Liver (tissue), 9 donors: ENCODE data around the gene B4GALNT3. TPM values are rescaled to one million over a fixed set of nuclear protein-coding genes. Genes with fewer than 3 reads are reported as not detected.

ENCODE experiments used
- DNase-seq: peaks from one replicate; pipeline ENCODE4 v3.0.0-alpha.2; 2017; ENCODE audit warnings: low spot score
- H3K27ac ChIP-seq, 2 donors: one replicate each; pipeline ENCODE4 v1.7.0; 2013; ENCODE audit warnings: inconsistent platforms in 2 of 2, low read length in 2 of 2, control low read depth in 1 of 2, low read depth in 1 of 2, mild to moderate bottlenecking in 1 of 2
- H3K27me3 ChIP-seq, 4 donors: one replicate each; pipeline versions ENCODE4 v1.6.1 to v1.7.0; 2013; ENCODE audit warnings: low read length in 3 of 4, inconsistent platforms in 1 of 4, mild to moderate bottlenecking in 1 of 4, moderate library complexity in 1 of 4; ENCODE audit not compliant: control insufficient read depth in 4 of 4, insufficient read depth in 4 of 4
- H3K36me3 ChIP-seq, 4 donors: one replicate each; pipeline versions ENCODE4 v1.6.1 to v1.7.0; 2013; ENCODE audit warnings: low read length in 3 of 4, mild to moderate bottlenecking in 3 of 4, low read depth in 1 of 4, moderate library complexity in 1 of 4; ENCODE audit not compliant: control insufficient read depth in 4 of 4, insufficient read depth in 3 of 4
- H3K4me1 ChIP-seq, 4 donors: one replicate each; pipeline versions ENCODE4 v1.6.1 to v1.7.0; 2013; ENCODE audit warnings: low read length in 3 of 4, mild to moderate bottlenecking in 3 of 4, moderate library complexity in 1 of 4; ENCODE audit not compliant: control insufficient read depth in 4 of 4, insufficient read depth in 4 of 4
- H3K4me3 ChIP-seq, 3 donors: one replicate each; pipeline versions ENCODE4 v1.6.1 to v1.7.0; 2013; ENCODE audit warnings: low read length in 3 of 3, control low read depth in 1 of 3, low read depth in 1 of 3, mild to moderate bottlenecking in 1 of 3
- H3K9ac ChIP-seq, 2 donors: one replicate each; pipeline ENCODE4 v1.7.0; 2013; ENCODE audit warnings: low read length in 2 of 2, mild to moderate bottlenecking in 2 of 2, moderate library complexity in 2 of 2, control low read depth in 1 of 2, low read depth in 1 of 2
- H3K9me3 ChIP-seq, 4 donors: one replicate each; pipeline versions ENCODE4 v1.6.1 to v1.7.0; 2013; ENCODE audit warnings: low read length in 3 of 4; ENCODE audit not compliant: control insufficient read depth in 4 of 4
- EGR1 ChIP-seq, 2 donors: IDR thresholded peaks; 2 replicates each; pipeline ENCODE4 v1.6.1; 2016 to 2018; ENCODE audit warnings: antibody characterized with exemption in 2 of 2, low read depth in 2 of 2
- FOXA1 ChIP-seq: IDR thresholded peaks from 2 replicates; pipeline ENCODE4 v1.6.1; 2016; ENCODE audit warnings: antibody characterized with exemption
- FOXA2 ChIP-seq: IDR thresholded peaks from 2 replicates; pipeline ENCODE4 v1.6.1; 2016; ENCODE audit warnings: antibody characterized with exemption
- HNF4A ChIP-seq, 2 donors: conservative IDR thresholded peaks; 2 replicates each; pipeline ENCODE4 v1.6.1; 2016; ENCODE audit warnings: antibody characterized with exemption in 2 of 2, mild to moderate bottlenecking in 2 of 2
- HNF4G ChIP-seq: IDR thresholded peaks from 2 replicates; pipeline ENCODE4 v1.6.1; 2016; ENCODE audit warnings: antibody characterized with exemption
- JUND ChIP-seq, 2 donors: IDR thresholded peaks; 2 replicates each; pipeline ENCODE4 v1.6.1; 2016; ENCODE audit warnings: antibody characterized with exemption in 2 of 2
- RAD21 ChIP-seq, 2 donors: IDR thresholded peaks; 2 replicates each; pipeline ENCODE4 v1.6.1; 2016; ENCODE audit warnings: antibody characterized with exemption in 2 of 2, mild to moderate bottlenecking in 2 of 2
- SP1 ChIP-seq: IDR thresholded peaks from 2 replicates; pipeline ENCODE4 v1.6.1; 2018; ENCODE audit warnings: antibody characterized with exemption, mild to moderate bottlenecking
- TAF1 ChIP-seq: conservative IDR thresholded peaks from 2 replicates; pipeline ENCODE4 v1.6.1; 2016; ENCODE audit warnings: antibody characterized with exemption, mild to moderate bottlenecking
- YY1 ChIP-seq: IDR thresholded peaks from 2 replicates; pipeline ENCODE4 v1.6.1; 2016; ENCODE audit warnings: antibody characterized with exemption, mild to moderate bottlenecking
- WGBS: extraction: QIAGEN DNeasy Blood & Tissue Kit; methylation state at CpG from one replicate; pipeline ENCODE4 v1.1.7; 2013; 5-methylcytosine and 5-hydroxymethylcytosine counted together
- polyA plus RNA-seq, 2 donors: library from polyadenylated mRNA; stranded (reverse) in 1 of 2; unstranded in 1 of 2; fragments of 200-250 nt in 1 of 2; fragments of >200 nt in 1 of 2; fragmentation: Nextera tagmentation in 1 of 2; extraction: Ambion mirVana in 1 of 2; gene quantifications; one replicate each; pipeline versions ENCODE4 v1.2.1 to v1.2.3, GENCODE V29; 2013 to 2015
- total RNA-seq, 2 donors: library from RNA; depleted of rRNA; stranded (reverse); fragments of >200 nt; gene quantifications; one replicate each; pipeline ENCODE4 v1.2.3, GENCODE V29; 2014
- TF ChIP-seq, protein P1 (sequence below): fragments of 150-350 bp; IDR thresholded peaks from 2 replicates; pipeline ENCODE4 v1.5.1; 2017; ENCODE audit warnings: improper control_type of control experiment, low read depth, low read length; ENCODE audit not compliant: missing input control
- TF ChIP-seq, protein P2 (sequence below): IDR thresholded peaks from 2 replicates; pipeline ENCODE4 v1.6.1; 2016; ENCODE audit warnings: antibody characterized with exemption, mild to moderate bottlenecking
- TF ChIP-seq, protein P3 (sequence below): IDR thresholded peaks from 2 replicates; pipeline ENCODE4 v1.6.1; 2016; ENCODE audit warnings: antibody characterized with exemption
- donor health status: healthy.
- donor health status: healthy.
- donor health status: healthy.
- donor health status: healthy.
- donor health status: healthy.

The B4GALNT3 gene
- total and polyA plus RNA-seq, 4 donors, result 0.09 to 0.25 (median 0.14) TPM; not detected in 1

DNA sequence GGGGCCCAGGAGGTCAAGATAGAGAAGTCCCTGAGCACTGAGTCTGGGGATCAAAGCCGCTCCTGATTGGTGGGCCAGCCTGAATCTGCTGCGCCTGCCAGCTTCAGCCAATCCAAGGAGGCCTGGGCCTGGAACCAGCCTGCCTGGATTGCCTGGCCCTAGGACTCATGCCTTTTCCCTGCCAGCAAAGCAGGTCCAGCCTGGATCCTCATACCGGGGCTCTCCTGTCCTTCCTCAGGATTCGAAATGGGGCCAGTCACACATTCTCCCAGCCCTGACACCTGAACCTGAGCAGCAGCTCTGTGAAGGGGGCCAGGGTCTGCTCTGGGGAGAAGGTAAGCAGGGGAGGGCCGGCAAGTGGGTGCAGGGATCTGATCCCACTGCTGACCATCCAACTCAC is 121.6 kb downstream of the B4GALNT3 start:
- 85% methylated on average over 5 of the region's 5 CpGs for WGBS

DNA sequence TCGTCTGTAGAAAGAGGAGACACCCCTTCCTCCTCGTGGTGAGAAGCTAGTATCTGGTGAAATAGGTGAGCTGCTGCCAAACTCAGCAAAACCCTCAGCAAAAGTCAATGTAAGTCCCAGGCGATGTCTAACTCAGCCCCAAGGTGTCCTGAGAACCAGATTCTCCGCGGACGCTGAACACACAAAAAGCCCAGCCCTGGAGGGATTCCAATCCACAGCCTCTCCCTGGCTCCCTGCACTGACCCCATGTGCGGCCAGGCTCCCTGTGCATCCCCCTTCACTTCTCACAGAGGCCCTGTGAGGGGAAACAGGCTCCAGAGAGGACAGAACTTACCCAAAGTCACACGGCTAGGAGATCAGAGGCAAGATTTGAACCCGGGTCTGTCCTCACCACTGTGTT is 122.0 kb downstream of the B4GALNT3 start:
- Histone ChIP-seq H3K9me3 (no peaks in the 10 kb centered on the region), H3K27me3 (no peaks in the 10 kb centered on the region), H3K9ac (no peak overlapping the region), H3K4me3 (no peak overlapping the region), H3K4me1 (peaks cover 15 to 57% (median 40%) of the 10 kb centered on the region in 4 donors), H3K36me3 (no peaks in the 10 kb centered on the region), H3K27ac (peak overlapping the region; percentile 33 to 48)
- no peak for TF ChIP-seq YY1
- no peak for TF ChIP-seq RAD21 (IDR thresholded peaks at IDR 0.05)
- TF ChIP-seq, protein P1, sequence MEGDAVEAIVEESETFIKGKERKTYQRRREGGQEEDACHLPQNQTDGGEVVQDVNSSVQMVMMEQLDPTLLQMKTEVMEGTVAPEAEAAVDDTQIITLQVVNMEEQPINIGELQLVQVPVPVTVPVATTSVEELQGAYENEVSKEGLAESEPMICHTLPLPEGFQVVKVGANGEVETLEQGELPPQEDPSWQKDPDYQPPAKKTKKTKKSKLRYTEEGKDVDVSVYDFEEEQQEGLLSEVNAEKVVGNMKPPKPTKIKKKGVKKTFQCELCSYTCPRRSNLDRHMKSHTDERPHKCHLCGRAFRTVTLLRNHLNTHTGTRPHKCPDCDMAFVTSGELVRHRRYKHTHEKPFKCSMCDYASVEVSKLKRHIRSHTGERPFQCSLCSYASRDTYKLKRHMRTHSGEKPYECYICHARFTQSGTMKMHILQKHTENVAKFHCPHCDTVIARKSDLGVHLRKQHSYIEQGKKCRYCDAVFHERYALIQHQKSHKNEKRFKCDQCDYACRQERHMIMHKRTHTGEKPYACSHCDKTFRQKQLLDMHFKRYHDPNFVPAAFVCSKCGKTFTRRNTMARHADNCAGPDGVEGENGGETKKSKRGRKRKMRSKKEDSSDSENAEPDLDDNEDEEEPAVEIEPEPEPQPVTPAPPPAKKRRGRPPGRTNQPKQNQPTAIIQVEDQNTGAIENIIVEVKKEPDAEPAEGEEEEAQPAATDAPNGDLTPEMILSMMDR, result no peak
- no peak for TF ChIP-seq HNF4A (conservative IDR thresholded peaks at IDR 0.05)
- no peak for TF ChIP-seq TAF1
- no peak for TF ChIP-seq JUND (IDR thresholded peaks at IDR 0.05)
- TF ChIP-seq, protein P2, sequence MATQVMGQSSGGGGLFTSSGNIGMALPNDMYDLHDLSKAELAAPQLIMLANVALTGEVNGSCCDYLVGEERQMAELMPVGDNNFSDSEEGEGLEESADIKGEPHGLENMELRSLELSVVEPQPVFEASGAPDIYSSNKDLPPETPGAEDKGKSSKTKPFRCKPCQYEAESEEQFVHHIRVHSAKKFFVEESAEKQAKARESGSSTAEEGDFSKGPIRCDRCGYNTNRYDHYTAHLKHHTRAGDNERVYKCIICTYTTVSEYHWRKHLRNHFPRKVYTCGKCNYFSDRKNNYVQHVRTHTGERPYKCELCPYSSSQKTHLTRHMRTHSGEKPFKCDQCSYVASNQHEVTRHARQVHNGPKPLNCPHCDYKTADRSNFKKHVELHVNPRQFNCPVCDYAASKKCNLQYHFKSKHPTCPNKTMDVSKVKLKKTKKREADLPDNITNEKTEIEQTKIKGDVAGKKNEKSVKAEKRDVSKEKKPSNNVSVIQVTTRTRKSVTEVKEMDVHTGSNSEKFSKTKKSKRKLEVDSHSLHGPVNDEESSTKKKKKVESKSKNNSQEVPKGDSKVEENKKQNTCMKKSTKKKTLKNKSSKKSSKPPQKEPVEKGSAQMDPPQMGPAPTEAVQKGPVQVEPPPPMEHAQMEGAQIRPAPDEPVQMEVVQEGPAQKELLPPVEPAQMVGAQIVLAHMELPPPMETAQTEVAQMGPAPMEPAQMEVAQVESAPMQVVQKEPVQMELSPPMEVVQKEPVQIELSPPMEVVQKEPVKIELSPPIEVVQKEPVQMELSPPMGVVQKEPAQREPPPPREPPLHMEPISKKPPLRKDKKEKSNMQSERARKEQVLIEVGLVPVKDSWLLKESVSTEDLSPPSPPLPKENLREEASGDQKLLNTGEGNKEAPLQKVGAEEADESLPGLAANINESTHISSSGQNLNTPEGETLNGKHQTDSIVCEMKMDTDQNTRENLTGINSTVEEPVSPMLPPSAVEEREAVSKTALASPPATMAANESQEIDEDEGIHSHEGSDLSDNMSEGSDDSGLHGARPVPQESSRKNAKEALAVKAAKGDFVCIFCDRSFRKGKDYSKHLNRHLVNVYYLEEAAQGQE, result no peak
- 55% methylated on average over 9 of the region's 9 CpGs for WGBS
- DNase-seq, result no peak

More for the DNA sequence above, 121.6 kb downstream of the B4GALNT3 start:
- no peak overlapping the region for H3K9ac ChIP-seq
- peaks cover 19 to 57% (median 42%) of the 10 kb centered on the region in 4 donors for H3K4me1 ChIP-seq
- H3K27ac ChIP-seq, result peak overlapping the region; percentile 33 to 48
- H3K27me3 ChIP-seq, result no peaks in the 10 kb centered on the region
- DNase-seq, result no peak
- TF ChIP-seq EGR1 (IDR thresholded peaks at IDR 0.05; ENCODE audit: low read depth in 2 of 2) (no peak), TAF1 (no peak), FOXA1 (no peak), RAD21 (IDR thresholded peaks at IDR 0.05) (no peak), FOXA2 (no peak), HNF4A (conservative IDR thresholded peaks at IDR 0.05) (no peak), SP1 (no peak), YY1 (no peak), HNF4G (no peak)
- TF ChIP-seq, protein P3, sequence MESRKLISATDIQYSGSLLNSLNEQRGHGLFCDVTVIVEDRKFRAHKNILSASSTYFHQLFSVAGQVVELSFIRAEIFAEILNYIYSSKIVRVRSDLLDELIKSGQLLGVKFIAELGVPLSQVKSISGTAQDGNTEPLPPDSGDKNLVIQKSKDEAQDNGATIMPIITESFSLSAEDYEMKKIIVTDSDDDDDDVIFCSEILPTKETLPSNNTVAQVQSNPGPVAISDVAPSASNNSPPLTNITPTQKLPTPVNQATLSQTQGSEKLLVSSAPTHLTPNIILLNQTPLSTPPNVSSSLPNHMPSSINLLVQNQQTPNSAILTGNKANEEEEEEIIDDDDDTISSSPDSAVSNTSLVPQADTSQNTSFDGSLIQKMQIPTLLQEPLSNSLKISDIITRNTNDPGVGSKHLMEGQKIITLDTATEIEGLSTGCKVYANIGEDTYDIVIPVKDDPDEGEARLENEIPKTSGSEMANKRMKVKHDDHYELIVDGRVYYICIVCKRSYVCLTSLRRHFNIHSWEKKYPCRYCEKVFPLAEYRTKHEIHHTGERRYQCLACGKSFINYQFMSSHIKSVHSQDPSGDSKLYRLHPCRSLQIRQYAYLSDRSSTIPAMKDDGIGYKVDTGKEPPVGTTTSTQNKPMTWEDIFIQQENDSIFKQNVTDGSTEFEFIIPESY, result no peak
- TF ChIP-seq, protein P1, result no peak
- H3K4me3 ChIP-seq, result no peak overlapping the region
- H3K36me3 ChIP-seq, result no peaks in the 10 kb centered on the region
- no peaks in the 10 kb centered on the region for H3K9me3 ChIP-seq
